HCT116 (cell line): ENCODE results near the gene MORN5. TPM values are rescaled to one million over a fixed set of nuclear protein-coding genes. Genes with fewer than 3 reads are reported as not detected.

Source experiments
- ATAC-seq: fragments of 200-7000 bp; cut with Tn5 transposase; 2 replicates; pipeline ENCODE4 v1.9.1; 2020; ENCODE audit warnings: mild to moderate bottlenecking, moderate library complexity
- BruUV-seq: library from RNA; stranded (reverse); fragments of 400-500 nt; replicated peaks from 2 replicates; lab custom pipeline; 2021; lab: Mats Ljungman, UMichigan
- CTCF ChIA-PET: fragments of 300-600 bp; sonication (Branson Sonifier 250); formaldehyde crosslinking; loops from one replicate; lab custom pipeline; 2021; ENCODE audit warnings: antibody characterized with exemption; lab: Charles Lee
- POLR2A ChIA-PET: fragments of 300-600, 350-600 bp; sonication (Branson Sonifier 250); formaldehyde crosslinking; loops from one replicate; lab custom pipeline; 2021; ENCODE audit warnings: antibody characterized with exemption; lab: Charles Lee
- RAD21 ChIA-PET, 2 experiments: fragments of 300-600 bp; sonication (Branson Sonifier 250); formaldehyde crosslinking; loops; one replicate each; lab custom pipeline; 2023; ENCODE audit warnings: low total read pairs in 2 of 2; ENCODE audit not compliant: uncharacterized antibody in 2 of 2, unreplicated experiment in 2 of 2, low non-redundant PET in 1 of 2; lab: Charles Lee
- DNase-seq: peaks from one replicate; pipeline ENCODE4 v3.0.0-alpha.2; 2010; ENCODE audit warnings: low read depth, low spot score
- H2AFZ ChIP-seq: fragments of 200-600 bp; shearing (Covaris generic), sonication (generic); 2 replicates; pipeline ENCODE4 v1.6.1; 2017; ENCODE audit warnings: low read depth, mixed run types, mixed read lengths, antibody characterized with exemption, low read length; ENCODE audit not compliant: poor library complexity, severe bottlenecking
- H3K27ac ChIP-seq: 2 replicates; pipeline ENCODE4 v1.5.1; 2012; ENCODE audit warnings: low read depth, low read length
- H3K27me3 ChIP-seq: fragments of 200-600 bp; sonication (generic); 2 replicates; pipeline ENCODE4 v1.6.1; 2016; ENCODE audit warnings: mixed run types, low read length, mixed read lengths; ENCODE audit not compliant: insufficient read depth
- H3K36me3 ChIP-seq, 2 experiments: fragments of 200-500 bp in 1 of 2; fragments of 200-600 bp in 1 of 2; sonication (Bioruptor generic) in 1 of 2; sonication (generic) in 1 of 2; 2 replicates each; pipeline versions ENCODE4 v1.5.1 to v1.6.1; 2014 to 2016; ENCODE audit warnings: low read length in 2 of 2, inconsistent platforms in 1 of 2, mixed read lengths in 1 of 2, mixed run types in 1 of 2; ENCODE audit not compliant: insufficient read depth in 2 of 2, control insufficient read depth in 1 of 2
- H3K4me1 ChIP-seq, 2 experiments: fragments of 200-600 bp in 1 of 2; sonication (generic) in 1 of 2; 2 replicates each; pipeline versions ENCODE4 v1.5.1 to v1.6.1; 2012 to 2017; ENCODE audit warnings: low read length in 2 of 2, inconsistent platforms in 1 of 2, mild to moderate bottlenecking in 1 of 2, mixed read lengths in 1 of 2, mixed run types in 1 of 2, moderate library complexity in 1 of 2; ENCODE audit not compliant: insufficient read depth in 2 of 2, control insufficient read depth in 1 of 2
- H3K4me2 ChIP-seq: fragments of 200-600 bp; sonication (generic); 2 replicates; pipeline ENCODE4 v1.6.1; 2017; ENCODE audit warnings: mixed run types, low read length, mixed read lengths
- H3K4me3 ChIP-seq, 2 experiments: fragments of 200-600 bp in 1 of 2; sonication (generic) in 1 of 2; replicated peaks in 1 of 2; 2 replicates each; pipeline ENCODE4 v1.5.1; 2011 to 2016; ENCODE audit warnings: low read length in 2 of 2, control low read depth in 1 of 2, low read depth in 1 of 2, mild to moderate bottlenecking in 1 of 2, mixed read lengths in 1 of 2, mixed run types in 1 of 2
- H3K79me2 ChIP-seq: fragments of 200-600 bp; sonication (generic); 2 replicates; pipeline ENCODE4 v1.6.1; 2017; ENCODE audit warnings: mild to moderate bottlenecking, mixed run types, low read length, moderate library complexity, mixed read lengths; ENCODE audit not compliant: insufficient read depth
- H3K9ac ChIP-seq: fragments of 200-600 bp; sonication (generic); 2 replicates; pipeline ENCODE4 v1.6.1; 2016; ENCODE audit warnings: low read length, mixed read lengths
- H3K9me2 ChIP-seq: fragments of 200-600 bp; sonication (generic), shearing (Covaris generic); 2 replicates; pipeline ENCODE4 v1.6.1; 2017; ENCODE audit warnings: mixed run types, mild to moderate bottlenecking, moderate library complexity; ENCODE audit not compliant: insufficient read depth
- H3K9me3 ChIP-seq, 2 experiments: fragments of 200-500 bp in 1 of 2; fragments of 200-600 bp in 1 of 2; sonication (Bioruptor generic) in 1 of 2; sonication (generic) in 1 of 2; 2 replicates each; pipeline ENCODE4 v1.6.1; 2014 to 2017; ENCODE audit warnings: low read length in 2 of 2, mixed read lengths in 2 of 2, inconsistent platforms in 1 of 2, low read depth in 1 of 2, mild to moderate bottlenecking in 1 of 2, mixed run types in 1 of 2, moderate library complexity in 1 of 2; ENCODE audit not compliant: control insufficient read depth in 1 of 2, insufficient read depth in 1 of 2
- H4K20me1 ChIP-seq: fragments of 200-600 bp; sonication (generic), shearing (Covaris generic); 2 replicates; pipeline ENCODE4 v1.6.1; 2017; ENCODE audit warnings: mixed run types, mild to moderate bottlenecking, moderate library complexity; ENCODE audit not compliant: insufficient read depth
- CBX3 ChIP-seq: IDR thresholded peaks from 2 replicates; pipeline ENCODE4 v1.6.1; 2012; ENCODE audit warnings: low read depth
- CEBPB ChIP-seq: IDR thresholded peaks from 2 replicates; pipeline ENCODE4 v1.6.1; 2012; ENCODE audit warnings: low read depth
- CTCF ChIP-seq, 3 experiments: fragments of 200-600 bp in 1 of 3; sonication (generic) in 1 of 3; IDR thresholded peaks in 2 of 3; conservative IDR thresholded peaks in 1 of 3; 2 replicates each; pipeline ENCODE4 v1.5.1; 2012 to 2017; ENCODE audit warnings: low read depth in 2 of 3, low read length in 2 of 3, antibody characterized with exemption in 1 of 3, borderline replicate concordance in 1 of 3, control low read depth in 1 of 3, mild to moderate bottlenecking in 1 of 3, mixed read lengths in 1 of 3, mixed run types in 1 of 3, moderate library complexity in 1 of 3; ENCODE audit not compliant: insufficient read depth in 1 of 3
- EGR1 ChIP-seq: IDR thresholded peaks from 2 replicates; pipeline ENCODE4 v1.6.1; 2012; ENCODE audit warnings: low read depth
- ELF1 ChIP-seq: IDR thresholded peaks from 2 replicates; pipeline ENCODE4 v1.6.1; 2012; ENCODE audit warnings: low read depth, borderline replicate concordance
- EZH2 ChIP-seq: fragments of 200-600 bp; sonication (generic); IDR thresholded peaks from 2 replicates; pipeline ENCODE4 v1.6.1; 2017; ENCODE audit warnings: antibody characterized with exemption, mixed run types
- EZH2phosphoT487 ChIP-seq: fragments of 200-600 bp; IDR thresholded peaks from 2 replicates; pipeline ENCODE4 v1.6.1; 2018; ENCODE audit warnings: antibody characterized with exemption, borderline replicate concordance
- MAX ChIP-seq: IDR thresholded peaks from 2 replicates; pipeline ENCODE4 v1.6.1; 2012
- POLR2A ChIP-seq: IDR thresholded peaks from 2 replicates; pipeline ENCODE4 v1.7.0; 2011; ENCODE audit warnings: borderline replicate concordance; ENCODE audit not compliant: insufficient read depth, insufficient read length; ENCODE audit errors: extremely low read depth
- POLR2AphosphoS5 ChIP-seq: IDR thresholded peaks from 2 replicates; pipeline ENCODE4 v1.6.1; 2011; ENCODE audit warnings: mild to moderate bottlenecking, low read depth, low read length, moderate library complexity
- RAD21 ChIP-seq: IDR thresholded peaks from 2 replicates; pipeline ENCODE4 v1.6.1; 2012; ENCODE audit warnings: low read depth, mild to moderate bottlenecking
- SP1 ChIP-seq: IDR thresholded peaks from 2 replicates; pipeline ENCODE4 v1.6.1; 2012; ENCODE audit warnings: low read depth
- SRF ChIP-seq: IDR thresholded peaks from 2 replicates; pipeline ENCODE4 v1.6.1; 2012; ENCODE audit warnings: low read depth
- YY1 ChIP-seq: IDR thresholded peaks from 2 replicates; pipeline ENCODE4 v1.6.1; 2011; ENCODE audit warnings: low read length, low read depth, moderate library complexity, mild to moderate bottlenecking; ENCODE audit not compliant: insufficient replicate concordance; ENCODE audit errors: extremely low read depth
- ZBTB33 ChIP-seq: IDR thresholded peaks from 2 replicates; pipeline ENCODE4 v1.6.1; 2011; ENCODE audit warnings: mild to moderate bottlenecking, low read length, moderate library complexity; ENCODE audit not compliant: insufficient replicate concordance; ENCODE audit errors: extremely low read depth
- ZFX ChIP-seq: fragments of 450-650 bp; IDR thresholded peaks from 2 replicates; pipeline ENCODE4 v1.6.1; 2017
- intact Hi-C: fragments of 100-400 bp; cut with micrococcal nuclease; formaldehyde crosslinking; loops from 2 replicates; pipeline ENCODE4 v1.10.0; 2022
- total RNA-seq: library from RNA; stranded (reverse); gene quantifications from one replicate; pipeline ENCODE4 v1.2.1, GENCODE V29; 2021; ENCODE audit not compliant: unreplicated experiment

The MORN5 gene
- total RNA-seq, 1 experiment from 2014 or later = not detected

GRCh38 chr9:122133263-122133983 lies 26.3 kb upstream of the MORN5 start:
- Histone ChIP-seq H4K20me1 (no peaks in the 10 kb centered on the region), H3K9me3 (no peaks in the 10 kb centered on the region), H3K27ac (no peak overlapping the region), H3K79me2 (no peaks in the 10 kb centered on the region), H3K4me2 (no peak overlapping the region), H3K4me1 (peaks cover 0 to under 1% of the 10 kb centered on the region in 2 experiments; a peak in 1 of 4 replicates), H3K36me3 (no peaks in the 10 kb centered on the region), H3K4me3 (no peak overlapping the region), H2AFZ (no peak overlapping the region), H3K27me3 (no peaks in the 10 kb centered on the region), H3K9me2 (no peaks in the 10 kb centered on the region), H3K9ac (no peak overlapping the region)
- no TSS peak for BruUV-seq
- no peak for TF ChIP-seq EZH2phosphoT487
- TF ChIP-seq YY1 = no peak
- no peak for TF ChIP-seq CEBPB
- no peak for TF ChIP-seq ZFX
- no peak for TF ChIP-seq CTCF (IDR thresholded peaks at IDR 0.05 in 2 of 3, conservative IDR thresholded peaks at IDR 0.05 in 1 of 3; ENCODE audit: borderline replicate concordance in 1 of 3, insufficient read depth in 1 of 3, low read depth in 2 of 3, low read length in 2 of 3)
- no peak for TF ChIP-seq MAX
- no peak for TF ChIP-seq POLR2AphosphoS5
- no peak for TF ChIP-seq SP1
- TF ChIP-seq SRF = no peak
- no peak for TF ChIP-seq POLR2A
- TF ChIP-seq EZH2 = no peak
- no peak for TF ChIP-seq EGR1
- no peak for TF ChIP-seq RAD21
- TF ChIP-seq ELF1 = no peak
- TF ChIP-seq ZBTB33 = no peak
- no peak for TF ChIP-seq CBX3
- DNase-seq (no peak), ATAC-seq (no peak)
- intact Hi-C loops = no loop called here
- RAD21 ChIA-PET = no interaction called here
- CTCF ChIA-PET = interaction anchor here (0.8 to 3.0 kb wide), 2 partner anchors 8 to 10 kb away, joined by 3 to 11 read pairs; no protein-coding TSS in a partner anchor
- POLR2A ChIA-PET = no interaction called here
